WTC11 (cell line): ENCODE results near the gene CD34. TPM values are rescaled to one million over a fixed set of nuclear protein-coding genes. Genes with fewer than 3 reads are reported as not detected.

ENCODE experiments used
- ATAC-seq: fragments of 200-7000 bp; cut with Tn5 transposase; 2 replicates; pipeline ENCODE4 v1.10.0; 2021; ENCODE audit warnings: mild to moderate bottlenecking, moderate library complexity
- CTCF ChIA-PET: fragments of 300-600 bp; sonication (Branson Sonifier 250); formaldehyde crosslinking; loops from one replicate; lab custom pipeline; 2021; ENCODE audit warnings: antibody characterized with exemption; lab: Charles Lee
- POLR2A ChIA-PET: fragments of 350-600 bp; sonication (Branson Sonifier 250); formaldehyde crosslinking; loops from one replicate; lab custom pipeline; 2021; ENCODE audit warnings: antibody characterized with exemption; lab: Charles Lee
- DNase-seq: peaks from one replicate; pipeline ENCODE4 v3.0.0; 2021; ENCODE audit warnings: low spot score
- H3K27ac Mint-ChIP-seq: 2 replicates; pipeline ENCODE4 v1.8.0; 2021; ENCODE audit warnings: mixed read lengths
- H3K27me3 Mint-ChIP-seq: 2 replicates; pipeline ENCODE4 v1.8.0; 2021; ENCODE audit warnings: low read depth, mild to moderate bottlenecking, moderate library complexity, mixed read lengths
- H3K36me3 Mint-ChIP-seq: 2 replicates; pipeline ENCODE4 v1.8.0; 2021; ENCODE audit warnings: mixed read lengths
- H3K4me1 Mint-ChIP-seq: 2 replicates; pipeline ENCODE4 v1.8.0; 2022; ENCODE audit warnings: mixed read lengths
- H3K4me3 Mint-ChIP-seq: 2 replicates; pipeline ENCODE4 v1.8.0; 2021; ENCODE audit warnings: mild to moderate bottlenecking, moderate library complexity, mixed read lengths
- H3K9me3 Mint-ChIP-seq: 2 replicates; pipeline ENCODE4 v1.8.0; 2021; ENCODE audit warnings: mixed read lengths
- ESRRA ChIP-seq: sonication (generic); formaldehyde crosslinking; IDR thresholded peaks from 2 replicates; pipeline ENCODE4 v1.8.1; 2022; ENCODE audit warnings: mild to moderate bottlenecking, missing genetic modification reagents, borderline replicate concordance
- FOXJ3 ChIP-seq: sonication (generic); formaldehyde crosslinking; IDR thresholded peaks from 2 replicates; pipeline ENCODE4 v1.9.0; 2021; ENCODE audit warnings: missing genetic modification reagents, mild to moderate bottlenecking, borderline replicate concordance
- JAZF1 ChIP-seq: fragments of 250-450 bp; sonication (Bioruptor Pico); IDR thresholded peaks from 2 replicates; pipeline ENCODE4 v1.9.0; 2021; ENCODE audit warnings: moderate library complexity, mild to moderate bottlenecking, inconsistent platforms
- JUN ChIP-seq: sonication (generic); formaldehyde crosslinking; IDR thresholded peaks from 2 replicates; pipeline ENCODE4 v1.8.0; 2023; ENCODE audit warnings: mild to moderate bottlenecking, missing genetic modification reagents
- NFYB ChIP-seq: sonication (generic); formaldehyde crosslinking; conservative IDR thresholded peaks from 2 replicates; pipeline ENCODE4 v1.8.0; 2022; ENCODE audit warnings: low read depth, missing genetic modification reagents
- ZNF121 ChIP-seq: sonication (generic); formaldehyde crosslinking; IDR thresholded peaks from 2 replicates; pipeline ENCODE4 v1.8.0; 2023; ENCODE audit warnings: missing genetic modification reagents
- ZNF317 ChIP-seq: sonication (generic); formaldehyde crosslinking; IDR thresholded peaks from 2 replicates; pipeline ENCODE4 v1.8.1; 2023; ENCODE audit warnings: low read depth, mild to moderate bottlenecking, moderate library complexity, missing genetic modification reagents, borderline replicate concordance
- total RNA-seq: library from RNA; stranded (reverse); gene quantifications from 3 replicates; pipeline ENCODE4 v1.2.3, GENCODE V29; 2021
- TF ChIP-seq, protein P1 (sequence below): sonication (generic); formaldehyde crosslinking; IDR thresholded peaks from 2 replicates; pipeline ENCODE4 v1.8.1; 2023; ENCODE audit warnings: mild to moderate bottlenecking, missing genetic modification reagents, moderate library complexity
- TF ChIP-seq, protein P2 (sequence below): fragments of 250-450 bp; sonication (Bioruptor Pico); IDR thresholded peaks from 2 replicates; pipeline ENCODE4 v2.1.2; 2022; ENCODE audit warnings: mild to moderate bottlenecking, moderate library complexity
- TF ChIP-seq, protein P3 (sequence below): sonication (generic); formaldehyde crosslinking; IDR thresholded peaks from 2 replicates; pipeline ENCODE4 v1.8.0; 2022; ENCODE audit warnings: mild to moderate bottlenecking, missing genetic modification reagents
- TF ChIP-seq, protein P4 (sequence below): sonication (generic); formaldehyde crosslinking; IDR thresholded peaks from 2 replicates; pipeline ENCODE4 v1.8.1; 2022; ENCODE audit warnings: low read depth, mild to moderate bottlenecking, moderate library complexity, missing genetic modification reagents, borderline replicate concordance
- TF ChIP-seq, protein P5 (sequence below): sonication (generic); formaldehyde crosslinking; IDR thresholded peaks from 2 replicates; pipeline ENCODE4 v1.8.1; 2023; ENCODE audit warnings: mild to moderate bottlenecking, missing genetic modification reagents
- TF ChIP-seq, protein P6 (sequence below): sonication (generic); formaldehyde crosslinking; IDR thresholded peaks from 2 replicates; pipeline ENCODE4 v1.8.1; 2023; ENCODE audit warnings: mild to moderate bottlenecking, missing genetic modification reagents
- TF ChIP-seq, protein P7 (sequence below): sonication (generic); formaldehyde crosslinking; IDR thresholded peaks from 2 replicates; pipeline ENCODE4 v1.8.0; 2022; ENCODE audit warnings: mild to moderate bottlenecking, missing genetic modification reagents
- TF ChIP-seq, protein P8 (sequence below): fragments of 250-450 bp; sonication (Bioruptor Pico); IDR thresholded peaks from 2 replicates; pipeline ENCODE4 v1.9.0; 2021; ENCODE audit warnings: moderate library complexity, mild to moderate bottlenecking, inconsistent platforms, borderline replicate concordance
- TF ChIP-seq, protein P9 (sequence below): sonication (generic); formaldehyde crosslinking; IDR thresholded peaks from 2 replicates; pipeline ENCODE4 v1.8.0; 2022; ENCODE audit warnings: missing genetic modification reagents

CD34 gene
- total RNA-seq, 1 experiment from 2014 or later, result 0.35 TPM

DNA sequence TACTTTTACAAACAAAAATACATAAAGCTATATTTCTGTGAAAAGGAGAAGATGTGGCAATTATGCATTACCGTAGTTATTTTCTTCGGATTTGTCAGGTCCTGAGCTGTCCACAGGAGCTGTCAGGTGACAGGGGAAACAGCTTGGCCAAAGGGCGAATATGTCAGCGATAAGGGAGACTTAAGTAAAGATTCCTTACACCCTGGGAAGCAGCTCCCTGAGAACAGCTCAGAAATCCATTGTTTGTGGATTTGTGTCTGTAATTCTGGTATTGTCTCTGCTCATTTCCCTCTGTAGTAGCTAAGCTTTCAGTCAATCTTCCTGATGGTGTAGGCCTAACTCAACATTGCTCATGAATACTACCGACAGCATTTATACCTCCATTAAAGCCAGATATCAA lies 7.1 kb upstream of the CD34 start:
- Mint-ChIP-seq H3K27ac (no peak overlapping the region), H3K36me3 (no peaks in the 10 kb centered on the region), H3K4me1 (peaks cover 6% of the 10 kb centered on the region; the same call in 1 of the 2 replicates), H3K9me3 (no peaks in the 10 kb centered on the region), H3K27me3 (peaks cover 8% of the 10 kb centered on the region), H3K4me3 (no peak overlapping the region)
- ChIA-PET POLR2A (no interaction called here), CTCF (interaction anchor here (0.7 to 2.2 kb wide), 6 partner anchors 10 to 75 kb away, joined by 3 to 15 read pairs (median 4); no protein-coding TSS in a partner anchor)
- no peak for DNase-seq
- no peak for ATAC-seq
- TF ChIP-seq, protein P1, sequence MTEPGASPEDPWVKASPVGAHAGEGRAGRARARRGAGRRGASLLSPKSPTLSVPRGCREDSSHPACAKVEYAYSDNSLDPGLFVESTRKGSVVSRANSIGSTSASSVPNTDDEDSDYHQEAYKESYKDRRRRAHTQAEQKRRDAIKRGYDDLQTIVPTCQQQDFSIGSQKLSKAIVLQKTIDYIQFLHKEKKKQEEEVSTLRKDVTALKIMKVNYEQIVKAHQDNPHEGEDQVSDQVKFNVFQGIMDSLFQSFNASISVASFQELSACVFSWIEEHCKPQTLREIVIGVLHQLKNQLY (CRISPR knock-in tag), result no peak
- TF ChIP-seq, protein P2, sequence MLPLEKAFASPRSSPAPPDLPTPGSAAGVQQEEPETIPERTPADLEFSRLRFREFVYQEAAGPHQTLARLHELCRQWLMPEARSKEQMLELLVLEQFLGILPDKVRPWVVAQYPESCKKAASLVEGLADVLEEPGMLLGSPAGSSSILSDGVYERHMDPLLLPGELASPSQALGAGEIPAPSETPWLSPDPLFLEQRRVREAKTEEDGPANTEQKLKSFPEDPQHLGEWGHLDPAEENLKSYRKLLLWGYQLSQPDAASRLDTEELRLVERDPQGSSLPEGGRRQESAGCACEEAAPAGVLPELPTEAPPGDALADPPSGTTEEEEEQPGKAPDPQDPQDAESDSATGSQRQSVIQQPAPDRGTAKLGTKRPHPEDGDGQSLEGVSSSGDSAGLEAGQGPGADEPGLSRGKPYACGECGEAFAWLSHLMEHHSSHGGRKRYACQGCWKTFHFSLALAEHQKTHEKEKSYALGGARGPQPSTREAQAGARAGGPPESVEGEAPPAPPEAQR (CRISPR knock-in tag), result no peak
- TF ChIP-seq NFYB (CRISPR knock-in tag) (no peak), ZNF121 (CRISPR knock-in tag) (no peak), JUN (CRISPR knock-in tag) (no peak)
- TF ChIP-seq, protein P3, sequence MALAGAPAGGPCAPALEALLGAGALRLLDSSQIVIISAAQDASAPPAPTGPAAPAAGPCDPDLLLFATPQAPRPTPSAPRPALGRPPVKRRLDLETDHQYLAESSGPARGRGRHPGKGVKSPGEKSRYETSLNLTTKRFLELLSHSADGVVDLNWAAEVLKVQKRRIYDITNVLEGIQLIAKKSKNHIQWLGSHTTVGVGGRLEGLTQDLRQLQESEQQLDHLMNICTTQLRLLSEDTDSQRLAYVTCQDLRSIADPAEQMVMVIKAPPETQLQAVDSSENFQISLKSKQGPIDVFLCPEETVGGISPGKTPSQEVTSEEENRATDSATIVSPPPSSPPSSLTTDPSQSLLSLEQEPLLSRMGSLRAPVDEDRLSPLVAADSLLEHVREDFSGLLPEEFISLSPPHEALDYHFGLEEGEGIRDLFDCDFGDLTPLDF (CRISPR knock-in tag), result no peak
- TF ChIP-seq, protein P4, sequence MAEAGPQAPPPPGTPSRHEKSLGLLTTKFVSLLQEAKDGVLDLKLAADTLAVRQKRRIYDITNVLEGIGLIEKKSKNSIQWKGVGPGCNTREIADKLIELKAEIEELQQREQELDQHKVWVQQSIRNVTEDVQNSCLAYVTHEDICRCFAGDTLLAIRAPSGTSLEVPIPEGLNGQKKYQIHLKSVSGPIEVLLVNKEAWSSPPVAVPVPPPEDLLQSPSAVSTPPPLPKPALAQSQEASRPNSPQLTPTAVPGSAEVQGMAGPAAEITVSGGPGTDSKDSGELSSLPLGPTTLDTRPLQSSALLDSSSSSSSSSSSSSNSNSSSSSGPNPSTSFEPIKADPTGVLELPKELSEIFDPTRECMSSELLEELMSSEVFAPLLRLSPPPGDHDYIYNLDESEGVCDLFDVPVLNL, result no peak

DNA sequence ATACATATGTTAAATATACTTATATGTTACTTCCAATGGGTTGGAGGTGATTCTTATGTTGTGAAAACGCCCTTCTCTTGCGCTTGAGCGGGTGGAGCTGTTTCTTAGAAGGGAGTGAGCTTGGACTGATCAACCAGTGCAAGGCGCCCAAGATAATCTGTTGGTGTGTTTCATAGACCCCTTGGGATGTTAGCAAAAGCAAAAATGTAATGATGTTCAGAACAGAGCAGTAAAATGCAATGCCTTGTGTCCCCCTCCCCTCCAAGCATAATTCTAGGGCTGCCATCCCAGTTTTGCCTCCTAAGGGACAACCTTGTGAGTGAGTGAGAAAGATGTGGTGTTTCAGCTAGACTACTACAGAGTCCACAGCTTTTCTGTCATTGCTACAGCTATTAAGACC lies 6.2 kb upstream of the CD34 start:
- H3K9me3 Mint-ChIP-seq, result no peaks in the 10 kb centered on the region
- CTCF ChIA-PET, result interaction anchor here (1.1 to 2.2 kb wide), 4 partner anchors 28 to 95 kb away, joined by 3 to 15 read pairs (median 4); no protein-coding TSS in a partner anchor
- H3K27me3 Mint-ChIP-seq, result peaks cover 17% of the 10 kb centered on the region
- no peak overlapping the region for H3K27ac Mint-ChIP-seq
- TF ChIP-seq, protein P5, sequence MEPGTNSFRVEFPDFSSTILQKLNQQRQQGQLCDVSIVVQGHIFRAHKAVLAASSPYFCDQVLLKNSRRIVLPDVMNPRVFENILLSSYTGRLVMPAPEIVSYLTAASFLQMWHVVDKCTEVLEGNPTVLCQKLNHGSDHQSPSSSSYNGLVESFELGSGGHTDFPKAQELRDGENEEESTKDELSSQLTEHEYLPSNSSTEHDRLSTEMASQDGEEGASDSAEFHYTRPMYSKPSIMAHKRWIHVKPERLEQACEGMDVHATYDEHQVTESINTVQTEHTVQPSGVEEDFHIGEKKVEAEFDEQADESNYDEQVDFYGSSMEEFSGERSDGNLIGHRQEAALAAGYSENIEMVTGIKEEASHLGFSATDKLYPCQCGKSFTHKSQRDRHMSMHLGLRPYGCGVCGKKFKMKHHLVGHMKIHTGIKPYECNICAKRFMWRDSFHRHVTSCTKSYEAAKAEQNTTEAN (CRISPR knock-in tag), result no peak
- TF ChIP-seq ZNF121 (CRISPR knock-in tag), result no peak
- TF ChIP-seq ZNF317, result no peak
- TF ChIP-seq FOXJ3, result no peak
- TF ChIP-seq, protein P6, sequence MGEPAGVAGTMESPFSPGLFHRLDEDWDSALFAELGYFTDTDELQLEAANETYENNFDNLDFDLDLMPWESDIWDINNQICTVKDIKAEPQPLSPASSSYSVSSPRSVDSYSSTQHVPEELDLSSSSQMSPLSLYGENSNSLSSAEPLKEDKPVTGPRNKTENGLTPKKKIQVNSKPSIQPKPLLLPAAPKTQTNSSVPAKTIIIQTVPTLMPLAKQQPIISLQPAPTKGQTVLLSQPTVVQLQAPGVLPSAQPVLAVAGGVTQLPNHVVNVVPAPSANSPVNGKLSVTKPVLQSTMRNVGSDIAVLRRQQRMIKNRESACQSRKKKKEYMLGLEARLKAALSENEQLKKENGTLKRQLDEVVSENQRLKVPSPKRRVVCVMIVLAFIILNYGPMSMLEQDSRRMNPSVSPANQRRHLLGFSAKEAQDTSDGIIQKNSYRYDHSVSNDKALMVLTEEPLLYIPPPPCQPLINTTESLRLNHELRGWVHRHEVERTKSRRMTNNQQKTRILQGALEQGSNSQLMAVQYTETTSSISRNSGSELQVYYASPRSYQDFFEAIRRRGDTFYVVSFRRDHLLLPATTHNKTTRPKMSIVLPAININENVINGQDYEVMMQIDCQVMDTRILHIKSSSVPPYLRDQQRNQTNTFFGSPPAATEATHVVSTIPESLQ (CRISPR knock-in tag), result no peak
- TF ChIP-seq JAZF1 (CRISPR knock-in tag), result no peak
- TF ChIP-seq, protein P7, sequence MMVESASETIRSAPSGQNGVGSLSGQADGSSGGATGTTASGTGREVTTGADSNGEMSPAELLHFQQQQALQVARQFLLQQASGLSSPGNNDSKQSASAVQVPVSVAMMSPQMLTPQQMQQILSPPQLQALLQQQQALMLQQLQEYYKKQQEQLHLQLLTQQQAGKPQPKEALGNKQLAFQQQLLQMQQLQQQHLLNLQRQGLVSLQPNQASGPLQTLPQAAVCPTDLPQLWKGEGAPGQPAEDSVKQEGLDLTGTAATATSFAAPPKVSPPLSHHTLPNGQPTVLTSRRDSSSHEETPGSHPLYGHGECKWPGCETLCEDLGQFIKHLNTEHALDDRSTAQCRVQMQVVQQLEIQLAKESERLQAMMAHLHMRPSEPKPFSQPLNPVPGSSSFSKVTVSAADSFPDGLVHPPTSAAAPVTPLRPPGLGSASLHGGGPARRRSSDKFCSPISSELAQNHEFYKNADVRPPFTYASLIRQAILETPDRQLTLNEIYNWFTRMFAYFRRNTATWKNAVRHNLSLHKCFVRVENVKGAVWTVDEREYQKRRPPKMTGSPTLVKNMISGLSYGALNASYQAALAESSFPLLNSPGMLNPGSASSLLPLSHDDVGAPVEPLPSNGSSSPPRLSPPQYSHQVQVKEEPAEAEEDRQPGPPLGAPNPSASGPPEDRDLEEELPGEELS (CRISPR knock-in tag), result no peak
- TF ChIP-seq, protein P8, sequence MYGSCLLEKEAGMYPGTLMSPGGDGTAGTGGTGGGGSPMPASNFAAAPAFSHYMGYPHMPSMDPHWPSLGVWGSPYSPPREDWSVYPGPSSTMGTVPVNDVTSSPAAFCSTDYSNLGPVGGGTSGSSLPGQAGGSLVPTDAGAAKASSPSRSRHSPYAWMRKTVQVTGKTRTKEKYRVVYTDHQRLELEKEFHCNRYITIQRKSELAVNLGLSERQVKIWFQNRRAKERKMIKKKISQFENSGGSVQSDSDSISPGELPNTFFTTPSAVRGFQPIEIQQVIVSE (CRISPR knock-in tag), result no peak
- TF ChIP-seq, protein P9, sequence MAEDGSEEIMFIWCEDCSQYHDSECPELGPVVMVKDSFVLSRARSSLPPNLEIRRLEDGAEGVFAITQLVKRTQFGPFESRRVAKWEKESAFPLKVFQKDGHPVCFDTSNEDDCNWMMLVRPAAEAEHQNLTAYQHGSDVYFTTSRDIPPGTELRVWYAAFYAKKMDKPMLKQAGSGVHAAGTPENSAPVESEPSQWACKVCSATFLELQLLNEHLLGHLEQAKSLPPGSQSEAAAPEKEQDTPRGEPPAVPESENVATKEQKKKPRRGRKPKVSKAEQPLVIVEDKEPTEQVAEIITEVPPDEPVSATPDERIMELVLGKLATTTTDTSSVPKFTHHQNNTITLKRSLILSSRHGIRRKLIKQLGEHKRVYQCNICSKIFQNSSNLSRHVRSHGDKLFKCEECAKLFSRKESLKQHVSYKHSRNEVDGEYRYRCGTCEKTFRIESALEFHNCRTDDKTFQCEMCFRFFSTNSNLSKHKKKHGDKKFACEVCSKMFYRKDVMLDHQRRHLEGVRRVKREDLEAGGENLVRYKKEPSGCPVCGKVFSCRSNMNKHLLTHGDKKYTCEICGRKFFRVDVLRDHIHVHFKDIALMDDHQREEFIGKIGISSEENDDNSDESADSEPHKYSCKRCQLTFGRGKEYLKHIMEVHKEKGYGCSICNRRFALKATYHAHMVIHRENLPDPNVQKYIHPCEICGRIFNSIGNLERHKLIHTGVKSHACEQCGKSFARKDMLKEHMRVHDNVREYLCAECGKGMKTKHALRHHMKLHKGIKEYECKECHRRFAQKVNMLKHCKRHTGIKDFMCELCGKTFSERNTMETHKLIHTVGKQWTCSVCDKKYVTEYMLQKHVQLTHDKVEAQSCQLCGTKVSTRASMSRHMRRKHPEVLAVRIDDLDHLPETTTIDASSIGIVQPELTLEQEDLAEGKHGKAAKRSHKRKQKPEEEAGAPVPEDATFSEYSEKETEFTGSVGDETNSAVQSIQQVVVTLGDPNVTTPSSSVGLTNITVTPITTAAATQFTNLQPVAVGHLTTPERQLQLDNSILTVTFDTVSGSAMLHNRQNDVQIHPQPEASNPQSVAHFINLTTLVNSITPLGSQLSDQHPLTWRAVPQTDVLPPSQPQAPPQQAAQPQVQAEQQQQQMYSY (CRISPR knock-in tag), result no peak
- no peak for TF ChIP-seq ESRRA (CRISPR knock-in tag)
- no peak overlapping the region for H3K4me3 Mint-ChIP-seq
- ATAC-seq, result no peak
- POLR2A ChIA-PET, result no interaction called here
- H3K4me1 Mint-ChIP-seq, result peaks cover 6% of the 10 kb centered on the region; the same call in 1 of the 2 replicates
- no peaks in the 10 kb centered on the region for H3K36me3 Mint-ChIP-seq
- DNase-seq, result no peak
